D721Med (cell line): ENCODE results near the gene DMXL2.

Experiments
- DNase-seq: peaks from one replicate; pipeline ENCODE4 v3.0.0; 2011; ENCODE audit warnings: low spot score; ENCODE audit not compliant: insufficient read length
- FAIRE-seq: peaks from 2 replicates; lab custom pipeline; 2011; peaks lifted over from hg19 to GRCh38; lab: Jason Lieb, UNC
- CTCF ChIP-seq: IDR thresholded peaks from 2 replicates; pipeline ENCODE4 v1.5.1; 2012; ENCODE audit warnings: mild to moderate bottlenecking, control low read depth; ENCODE audit not compliant: insufficient read depth; ENCODE audit errors: missing control alignments

The DMXL2 gene

GRCh38 chr15:51588966-51589365 is 33.6 kb downstream of the DMXL2 start:
- FAIRE-seq (no peak), DNase-seq (no peak)
- no peak for TF ChIP-seq CTCF

GRCh38 chr15:51585986-51586385 is 36.6 kb downstream of the DMXL2 start:
- FAIRE-seq (no peak), DNase-seq (no peak)
- TF ChIP-seq CTCF, result no peak

GRCh38 chr15:51580982-51581381 is 41.6 kb downstream of the DMXL2 start:
- FAIRE-seq (no peak), DNase-seq (no peak)
- no peak for TF ChIP-seq CTCF

- FAIRE-seq (no peak), DNase-seq (no peak)
- no peak for TF ChIP-seq CTCF
Observed at GRCh38 chr15:51580385-51580784, 42.2 kb downstream of the DMXL2 start.

- no peak for TF ChIP-seq CTCF
- DNase-seq (no peak), FAIRE-seq (no peak)
Observed at GRCh38 chr15:51579012-51579411, 43.6 kb downstream of the DMXL2 start.

- FAIRE-seq (no peak), DNase-seq (no peak)
- TF ChIP-seq CTCF, result no peak
Observed at GRCh38 chr15:51577636-51578304, 44.8 kb downstream of the DMXL2 start.

GRCh38 chr15:51576911-51577500 is 45.6 kb downstream of the DMXL2 start:
- DNase-seq, result no peak
- FAIRE-seq, result no peak
- TF ChIP-seq CTCF, result no peak
